Measurements from ENCODE around the gene EDAR. TPM values are rescaled to one million over a fixed set of nuclear protein-coding genes. Genes with fewer than 3 reads are reported as not detected.

Gene EDAR
- total RNA-seq, 4 donors from 2014 or later = not detected

DNA sequence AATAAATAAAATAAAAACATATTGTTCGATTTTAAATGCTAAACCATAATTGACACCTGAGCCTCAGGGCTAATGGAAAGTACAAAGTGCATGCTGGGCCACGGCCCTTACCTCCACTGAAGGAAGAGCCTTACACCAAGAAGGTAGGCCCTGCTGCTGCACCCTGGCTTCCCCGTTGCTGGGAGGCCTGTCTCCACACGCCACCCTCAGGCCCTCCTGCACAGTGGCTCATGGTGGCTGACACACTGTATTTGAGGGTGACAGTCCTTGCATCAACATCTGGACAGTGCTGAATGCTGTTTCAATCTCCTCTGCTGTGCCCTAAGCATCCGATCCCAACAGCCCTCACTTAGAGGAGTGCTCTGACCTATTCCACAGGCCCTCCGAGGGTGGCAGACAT lies 39.3 kb upstream of the EDAR start:
- no peak for DNase-seq (ENCODE audit: extremely low spot score)
- Histone ChIP-seq H3K27me3 (peaks cover 0 to 8% (median 0%) of the 10 kb centered on the region in 4 donors), H3K27ac (replicated peaks in 1 of 4) (no peak overlapping the region), H3K4me3 (no peak overlapping the region), H3K9me3 (no peaks in the 10 kb centered on the region), H3K36me3 (no peaks in the 10 kb centered on the region), H3K4me1 (peaks cover 0 to 14% (median 12%) of the 10 kb centered on the region in 4 donors)
- TF ChIP-seq EP300 (IDR thresholded peaks at IDR 0.05) = no peak
- no peak for TF ChIP-seq POLR2AphosphoS5 (IDR thresholded peaks at IDR 0.05)
- TF ChIP-seq CTCF (IDR thresholded peaks at IDR 0.05) = no peak
- TF ChIP-seq POLR2A (IDR thresholded peaks at IDR 0.05; ENCODE audit: low read depth) = no peak
- intact Hi-C loops (cut with DNase I) = no loop called here
- 96% methylated on average over 6 of the region's 6 CpGs for WGBS

- TF ChIP-seq EP300 (IDR thresholded peaks at IDR 0.05) = no peak
- TF ChIP-seq POLR2AphosphoS5 (IDR thresholded peaks at IDR 0.05) = no peak
- no peak for TF ChIP-seq POLR2A (IDR thresholded peaks at IDR 0.05; ENCODE audit: low read depth)
- TF ChIP-seq CTCF (IDR thresholded peaks at IDR 0.05) = no peak
- 91% methylated on average over 4 of the region's 5 CpGs for WGBS
- peaks cover 0 to 14% (median 12%) of the 10 kb centered on the region in 4 donors for H3K4me1 ChIP-seq
- no peak for DNase-seq (ENCODE audit: extremely low spot score)
- H3K27me3 ChIP-seq = peaks cover 0 to 8% (median 0%) of the 10 kb centered on the region in 4 donors
- H3K9me3 ChIP-seq = no peaks in the 10 kb centered on the region
- no peak overlapping the region for H3K4me3 ChIP-seq
- intact Hi-C loops (cut with DNase I) = no loop called here
- H3K36me3 ChIP-seq = no peaks in the 10 kb centered on the region
- H3K27ac ChIP-seq (replicated peaks in 1 of 4) = no peak overlapping the region
Observed at GRCh38 chr2:109027702-109028101, 38.7 kb upstream of the EDAR start.

DNA sequence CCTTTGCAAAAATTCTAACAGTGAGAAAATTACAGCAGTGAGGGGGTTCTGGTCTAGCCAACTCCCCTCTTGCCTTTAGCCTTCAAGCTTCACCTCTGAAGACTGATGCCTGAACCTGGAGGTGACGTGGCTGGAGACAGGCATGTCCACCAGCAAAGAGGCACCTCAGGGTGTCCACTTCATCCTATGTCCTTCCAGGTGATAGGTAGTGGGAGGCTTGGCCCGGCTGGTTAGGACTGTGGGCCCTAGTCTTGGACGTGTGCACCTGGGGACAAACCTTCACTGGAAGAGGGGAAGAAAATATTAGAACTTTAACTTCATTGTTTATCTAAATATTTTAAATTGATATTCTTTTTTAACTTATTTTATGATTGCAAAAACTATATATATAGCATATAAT lies 35.5 kb upstream of the EDAR start:
- H3K27me3 ChIP-seq = peaks cover 0 to 16% (median 0%) of the 10 kb centered on the region in 4 donors
- TF ChIP-seq POLR2A (IDR thresholded peaks at IDR 0.05; ENCODE audit: low read depth) (no peak), POLR2AphosphoS5 (IDR thresholded peaks at IDR 0.05) (no peak), EP300 (IDR thresholded peaks at IDR 0.05) (no peak), CTCF (IDR thresholded peaks at IDR 0.05) (no peak)
- H3K4me1 ChIP-seq = no peaks in the 10 kb centered on the region
- H3K27ac ChIP-seq (replicated peaks in 1 of 4) = no peak overlapping the region
- WGBS = 86% methylated on average over 3 of the region's 3 CpGs
- intact Hi-C loops (cut with DNase I) = no loop called here
- no peaks in the 10 kb centered on the region for H3K36me3 ChIP-seq
- no peak overlapping the region for H3K4me3 ChIP-seq
- H3K9me3 ChIP-seq = no peaks in the 10 kb centered on the region
- DNase-seq (ENCODE audit: extremely low spot score) = no peak

DNA sequence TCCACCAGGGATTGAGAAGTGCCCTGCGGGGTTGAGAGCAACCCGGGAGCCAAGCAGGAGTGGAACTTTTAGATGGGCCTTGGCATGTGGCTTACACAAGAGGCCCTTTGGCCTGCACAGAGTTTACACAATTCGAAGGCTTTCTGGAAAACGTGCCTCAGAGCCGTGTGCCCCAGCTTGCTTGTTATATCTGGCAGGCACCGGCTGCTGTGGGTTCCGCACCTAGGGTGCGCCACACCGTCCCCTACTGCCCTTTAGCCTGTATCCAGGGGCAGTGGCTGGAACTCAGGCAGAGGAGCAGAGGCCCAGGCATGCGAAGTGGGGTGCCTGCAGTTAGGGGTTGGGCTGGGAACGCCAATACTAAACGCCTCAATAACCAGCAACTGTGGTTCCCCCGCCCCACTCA lies 32.9 kb upstream of the EDAR start:
- H3K4me3 ChIP-seq = no peak overlapping the region
- no peaks in the 10 kb centered on the region for H3K36me3 ChIP-seq
- H3K27me3 ChIP-seq = peaks cover 0 to 19% (median 0%) of the 10 kb centered on the region in 4 donors
- no peaks in the 10 kb centered on the region for H3K4me1 ChIP-seq
- DNase-seq (ENCODE audit: extremely low spot score) = no peak
- WGBS = 93% methylated on average over 11 of the region's 13 CpGs
- H3K9me3 ChIP-seq = no peaks in the 10 kb centered on the region
- intact Hi-C loops (cut with DNase I) = no loop called here
- no peak overlapping the region for H3K27ac ChIP-seq (replicated peaks in 1 of 4)
- TF ChIP-seq POLR2AphosphoS5 (IDR thresholded peaks at IDR 0.05) = no peak
- TF ChIP-seq POLR2A (IDR thresholded peaks at IDR 0.05; ENCODE audit: low read depth) = no peak
- no peak for TF ChIP-seq CTCF (IDR thresholded peaks at IDR 0.05)
- TF ChIP-seq EP300 (IDR thresholded peaks at IDR 0.05) = no peak

DNA sequence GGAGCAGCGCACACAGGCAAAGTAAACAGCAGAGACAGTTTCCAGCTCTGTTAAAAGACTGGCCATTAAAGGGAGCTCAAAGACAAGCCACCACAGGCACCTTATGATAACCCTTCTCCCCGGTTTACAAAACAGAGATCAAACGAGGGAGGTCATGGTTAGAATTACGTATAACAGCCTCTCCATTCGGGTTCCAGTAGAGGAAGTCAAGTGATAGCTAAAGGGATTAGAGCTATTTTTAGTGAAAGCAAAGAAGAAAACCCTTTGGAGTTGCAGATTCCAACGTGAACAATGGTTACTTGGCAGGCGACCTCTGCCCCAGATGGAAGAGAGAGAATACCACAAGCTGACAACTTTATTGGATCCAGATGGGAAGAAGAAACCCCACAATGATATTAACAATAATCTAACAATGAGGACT lies 31.2 kb upstream of the EDAR start:
- no peak for TF ChIP-seq CTCF (IDR thresholded peaks at IDR 0.05)
- no peak for TF ChIP-seq EP300 (IDR thresholded peaks at IDR 0.05)
- no peak for TF ChIP-seq POLR2A (IDR thresholded peaks at IDR 0.05; ENCODE audit: low read depth)
- TF ChIP-seq POLR2AphosphoS5 (IDR thresholded peaks at IDR 0.05) = no peak
- no peak for DNase-seq (ENCODE audit: extremely low spot score)
- Histone ChIP-seq H3K27ac (replicated peaks in 1 of 4) (no peak overlapping the region), H3K4me3 (no peak overlapping the region), H3K4me1 (no peaks in the 10 kb centered on the region), H3K36me3 (no peaks in the 10 kb centered on the region), H3K9me3 (no peaks in the 10 kb centered on the region), H3K27me3 (peaks cover 0 to 19% (median 0%) of the 10 kb centered on the region in 4 donors)
- 41% methylated on average over 7 of the region's 7 CpGs for WGBS
- intact Hi-C loops (cut with DNase I) = no loop called here

All from esophagus muscularis mucosa (tissue), 4 donors.